ENCODE data around the gene CDC42EP3.

Gene CDC42EP3

DNA sequence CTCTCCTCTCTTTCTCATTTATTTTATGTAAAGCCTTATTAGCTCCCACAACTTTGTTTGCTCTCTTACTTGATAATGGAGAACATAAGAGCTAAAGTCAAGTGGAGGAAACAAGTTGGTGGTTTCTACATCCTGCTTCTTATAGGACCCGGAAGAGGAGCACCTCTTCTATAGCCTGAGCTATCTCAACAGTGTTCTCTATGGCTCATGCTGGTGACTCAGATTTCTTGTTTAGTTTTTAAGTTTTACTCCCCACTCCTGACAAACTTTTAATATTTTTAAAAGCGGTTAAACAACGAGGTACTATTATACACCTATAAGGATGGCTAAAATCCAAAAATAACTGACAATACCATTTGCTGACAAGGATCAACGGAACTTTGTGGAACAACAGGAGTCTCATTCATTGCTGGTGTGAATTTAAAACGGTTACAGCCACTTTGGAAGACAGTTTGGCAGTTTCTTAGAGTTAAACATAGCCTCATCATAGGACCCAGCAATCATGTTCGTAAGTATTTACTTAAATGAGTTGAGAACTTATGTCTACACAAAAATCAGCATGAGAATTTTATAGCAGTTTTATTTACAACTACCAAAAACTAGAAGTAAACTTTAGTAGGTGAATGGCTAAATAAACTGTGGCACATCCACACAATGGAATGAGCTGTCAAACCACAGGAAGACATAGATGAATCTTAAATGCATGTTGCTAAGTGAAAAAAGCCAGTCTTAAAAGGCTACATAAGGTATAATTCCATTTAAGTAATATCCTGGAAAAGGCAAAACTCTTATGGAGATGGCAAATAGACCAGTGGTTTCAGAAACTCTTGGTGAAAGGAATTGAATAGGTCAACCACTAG, 12.7 kb upstream of the CDC42EP3 start:
- H3K4me3 ChIP-seq (ENCODE audit: low read length), result no peak overlapping the region
- no peak for TF ChIP-seq CTCF (conservative IDR thresholded peaks at IDR 0.05; ENCODE audit: low read length)
- no peak for DNase-seq (ENCODE audit: low read depth)

- no peak for TF ChIP-seq CTCF (conservative IDR thresholded peaks at IDR 0.05; ENCODE audit: low read length)
- no peak for DNase-seq (ENCODE audit: low read depth)
- no peak overlapping the region for H3K4me3 ChIP-seq (ENCODE audit: low read length)
Observed at GRCh38 chr2:37683241-37683640, 11.8 kb upstream of the CDC42EP3 start.

DNA sequence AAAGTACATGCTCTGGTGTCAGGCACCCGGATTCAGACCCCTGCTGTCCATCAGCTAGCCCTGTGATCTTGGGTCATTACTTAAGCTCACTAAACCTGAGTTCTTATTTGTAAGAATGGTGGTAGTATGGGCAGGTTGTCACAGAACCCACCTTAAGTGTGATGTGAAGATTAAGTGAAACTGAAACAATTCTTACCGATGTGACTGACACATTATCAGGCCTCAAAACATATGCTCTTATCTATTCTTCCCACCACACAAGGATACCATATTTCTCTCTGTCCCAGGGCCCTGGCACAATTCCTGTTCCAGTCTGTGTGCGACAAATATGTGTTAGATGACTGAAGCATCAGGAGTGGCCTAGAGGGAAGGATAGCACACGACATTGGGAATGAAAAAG, 11.0 kb upstream of the CDC42EP3 start:
- H3K4me3 ChIP-seq (ENCODE audit: low read length), result no peak overlapping the region
- DNase-seq (ENCODE audit: low read depth), result no peak
- no peak for TF ChIP-seq CTCF (conservative IDR thresholded peaks at IDR 0.05; ENCODE audit: low read length)

GRCh38 chr2:37681587-37681986, 10.1 kb upstream of the CDC42EP3 start:
- no peak for DNase-seq (ENCODE audit: low read depth)
- no peak for TF ChIP-seq CTCF (conservative IDR thresholded peaks at IDR 0.05; ENCODE audit: low read length)
- H3K4me3 ChIP-seq (ENCODE audit: low read length), result no peak overlapping the region

DNA sequence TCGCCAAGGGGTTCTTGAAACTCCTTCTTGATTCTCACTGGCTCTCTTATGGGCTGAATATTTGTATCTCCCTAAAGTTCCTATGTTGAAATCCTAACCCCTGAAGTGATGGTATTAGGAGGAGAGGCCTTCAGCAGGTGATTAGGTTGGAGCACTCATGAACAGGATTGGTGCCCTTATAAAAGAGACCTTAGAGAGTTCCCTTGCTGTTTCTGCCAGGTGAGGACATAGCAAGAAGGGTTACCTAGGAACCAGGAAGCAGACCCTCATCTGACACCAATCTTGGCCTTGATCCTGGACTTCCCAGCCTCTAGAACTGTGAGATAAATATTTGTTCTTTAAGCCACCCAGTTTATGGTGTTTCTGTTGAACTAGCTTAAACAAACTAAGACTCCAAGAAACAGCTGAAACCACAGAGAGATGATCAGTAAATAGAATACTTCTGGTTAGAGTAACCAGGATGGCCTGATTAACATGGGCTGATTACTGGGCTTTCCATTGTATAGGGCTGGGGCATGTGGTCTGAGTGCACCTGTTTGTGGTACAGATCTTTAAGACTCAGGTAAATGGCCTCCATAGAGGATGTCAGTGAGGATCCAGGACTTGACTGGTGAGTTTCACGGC, 7.7 kb upstream of the CDC42EP3 start:
- TF ChIP-seq CTCF (conservative IDR thresholded peaks at IDR 0.05; ENCODE audit: low read length), result no peak
- DNase-seq (ENCODE audit: low read depth), result no peak
- H3K4me3 ChIP-seq (ENCODE audit: low read length), result no peak overlapping the region

DNA sequence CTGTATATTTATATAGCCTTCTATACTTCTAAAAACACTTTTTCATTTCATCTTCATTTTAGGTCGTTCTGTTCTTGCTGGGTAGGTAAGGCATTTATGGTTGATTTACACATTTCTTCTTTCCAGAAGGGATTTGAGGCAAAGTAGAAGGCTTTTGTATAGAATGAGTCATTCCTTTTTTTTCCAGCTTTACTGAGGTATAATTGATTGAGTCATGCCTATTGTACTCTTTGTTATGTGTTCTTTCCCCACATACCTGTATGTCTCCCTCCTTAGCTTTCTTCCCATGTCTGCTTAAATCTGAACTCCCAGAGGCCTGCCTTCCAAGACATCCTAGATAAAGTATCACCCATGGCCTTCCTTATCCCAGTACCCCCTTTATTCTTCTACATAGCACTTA, 4.8 kb upstream of the CDC42EP3 start:
- DNase-seq (ENCODE audit: low read depth), result no peak
- no peak overlapping the region for H3K4me3 ChIP-seq (ENCODE audit: low read length)
- no peak for TF ChIP-seq CTCF (conservative IDR thresholded peaks at IDR 0.05; ENCODE audit: low read length)

DNA sequence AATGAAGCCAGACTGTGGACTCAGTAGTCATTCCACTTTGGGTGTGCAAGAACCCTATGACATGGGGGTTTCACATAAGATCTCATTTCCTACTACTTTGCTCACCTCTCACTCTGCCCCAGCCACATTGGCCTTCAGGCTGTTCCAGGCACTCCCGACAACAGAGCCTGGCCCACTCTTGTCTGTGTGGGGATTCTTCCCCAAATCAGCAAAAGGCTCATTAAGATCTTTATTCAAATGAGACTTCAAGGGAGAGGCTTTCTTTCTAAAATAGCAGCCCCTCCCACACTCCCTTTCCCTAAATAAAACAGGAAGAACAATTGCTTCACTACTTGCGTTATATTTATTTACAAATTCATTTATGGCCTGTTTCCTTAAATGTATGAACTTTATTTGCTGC, 3.5 kb upstream of the CDC42EP3 start:
- no peak overlapping the region for H3K4me3 ChIP-seq (ENCODE audit: low read length)
- no peak for TF ChIP-seq CTCF (conservative IDR thresholded peaks at IDR 0.05; ENCODE audit: low read length)
- DNase-seq (ENCODE audit: low read depth), result no peak
